Measurements from ENCODE around the gene FNBP1L. TPM values are rescaled to one million over a fixed set of nuclear protein-coding genes. Genes with fewer than 3 reads are reported as not detected.
A peak's percentile ranks its signal among the peaks of the same experiment; 100 is the strongest.

FNBP1L gene
- total RNA-seq, 1 donor from 2014 or later: 47.3 TPM

- no peaks in the 10 kb centered on the region for H3K9me3 Mint-ChIP-seq (ENCODE audit: low read depth)
- H3K27me3 Mint-ChIP-seq (ENCODE audit: low read depth): no peaks in the 10 kb centered on the region
- no peak overlapping the region for H3K4me3 Mint-ChIP-seq (ENCODE audit: unreplicated experiment)
- H3K36me3 Mint-ChIP-seq (ENCODE audit: low read depth): peaks cover 30% of the 10 kb centered on the region
- peaks cover 27% of the 10 kb centered on the region for H3K4me1 Mint-ChIP-seq (ENCODE audit: low read depth)
- peak overlapping the region; percentile 8 for H3K27ac Mint-ChIP-seq (ENCODE audit: unreplicated experiment)
- no peak for TF ChIP-seq CTCF (IDR thresholded peaks at IDR 0.05)
- no peak for DNase-seq (ENCODE audit: low spot score)
Observed at GRCh38 chr1:93571623-93572310, 123.8 kb downstream of the FNBP1L start.

- Mint-ChIP-seq H3K27me3 (ENCODE audit: low read depth) (no peaks in the 10 kb centered on the region), H3K4me1 (ENCODE audit: low read depth) (peaks cover 34% of the 10 kb centered on the region), H3K9me3 (ENCODE audit: low read depth) (no peaks in the 10 kb centered on the region), H3K36me3 (ENCODE audit: low read depth) (peaks cover 21% of the 10 kb centered on the region), H3K4me3 (ENCODE audit: unreplicated experiment) (no peak overlapping the region), H3K27ac (ENCODE audit: unreplicated experiment) (no peak overlapping the region)
- DNase-seq (ENCODE audit: low spot score): no peak
- TF ChIP-seq CTCF (IDR thresholded peaks at IDR 0.05): no peak
Observed at GRCh38 chr1:93573940-93574469, 126.1 kb downstream of the FNBP1L start.

GRCh38 chr1:93574511-93574910 is 126.6 kb downstream of the FNBP1L start:
- Mint-ChIP-seq H3K4me3 (ENCODE audit: unreplicated experiment) (no peak overlapping the region), H3K4me1 (ENCODE audit: low read depth) (peaks cover 39% of the 10 kb centered on the region), H3K9me3 (ENCODE audit: low read depth) (no peaks in the 10 kb centered on the region), H3K36me3 (ENCODE audit: low read depth) (peaks cover 21% of the 10 kb centered on the region), H3K27me3 (ENCODE audit: low read depth) (no peaks in the 10 kb centered on the region), H3K27ac (ENCODE audit: unreplicated experiment) (no peak overlapping the region)
- DNase-seq (ENCODE audit: low spot score): no peak
- TF ChIP-seq CTCF (IDR thresholded peaks at IDR 0.05): no peak

GRCh38 chr1:93574991-93575390 is 127.1 kb downstream of the FNBP1L start:
- no peak for DNase-seq (ENCODE audit: low spot score)
- H3K27ac Mint-ChIP-seq (ENCODE audit: unreplicated experiment): no peak overlapping the region
- peaks cover 44% of the 10 kb centered on the region for H3K4me1 Mint-ChIP-seq (ENCODE audit: low read depth)
- H3K4me3 Mint-ChIP-seq (ENCODE audit: unreplicated experiment): no peak overlapping the region
- no peaks in the 10 kb centered on the region for H3K9me3 Mint-ChIP-seq (ENCODE audit: low read depth)
- H3K27me3 Mint-ChIP-seq (ENCODE audit: low read depth): no peaks in the 10 kb centered on the region
- peaks cover 20% of the 10 kb centered on the region for H3K36me3 Mint-ChIP-seq (ENCODE audit: low read depth)
- TF ChIP-seq CTCF (IDR thresholded peaks at IDR 0.05): no peak

- peaks cover 48% of the 10 kb centered on the region for H3K4me1 Mint-ChIP-seq (ENCODE audit: low read depth)
- TF ChIP-seq CTCF (IDR thresholded peaks at IDR 0.05): no peak
- no peak overlapping the region for H3K4me3 Mint-ChIP-seq (ENCODE audit: unreplicated experiment)
- peaks cover 14% of the 10 kb centered on the region for H3K36me3 Mint-ChIP-seq (ENCODE audit: low read depth)
- peak; percentile 41 for DNase-seq (ENCODE audit: low spot score)
- no peaks in the 10 kb centered on the region for H3K9me3 Mint-ChIP-seq (ENCODE audit: low read depth)
- no peaks in the 10 kb centered on the region for H3K27me3 Mint-ChIP-seq (ENCODE audit: low read depth)
- peak overlapping the region; percentile 66 for H3K27ac Mint-ChIP-seq (ENCODE audit: unreplicated experiment)
Observed at GRCh38 chr1:93575621-93576284, 127.8 kb downstream of the FNBP1L start.
